Natural killer cell treated with Interleukin-12 subunit alpha and Interleukin-12 subunit beta and Interleukin-15 and Interleukin-18, amount 100 ng/mL, for 72 hours (primary cell): ENCODE data around the gene ATP2A1. TPM values are rescaled to one million over a fixed set of nuclear protein-coding genes. Genes with fewer than 3 reads are reported as not detected.

Source experiments
- total RNA-seq, 2 donors: library from RNA; stranded (reverse); gene quantifications; one replicate each; pipeline ENCODE4 v1.2.3, GENCODE V29; 2022

The ATP2A1 gene
- total RNA-seq, 2 donors from 2014 or later, result 1.4 to 5.0 TPM

Other genes with a start within 250 kb of the ATP2A1 start
- under 1 TPM in 1 of 2 donors, not detected in 1; 0.31 TPM for gene NPIPB8, start 240.4 kb upstream of the ATP2A1 start, total RNA-seq
- 100 to 1,000 TPM; 475 to 520 TPM for gene EIF3C, start 167.0 kb upstream of the ATP2A1 start, total RNA-seq
- gene NPIPB9, start 126.7 kb upstream of the ATP2A1 start, total RNA-seq, result 1 to 10 TPM; 4.9 to 7.8 TPM
- gene ATXN2L, start 55.5 kb upstream of the ATP2A1 start, total RNA-seq, result 100 to 1,000 TPM; 263 to 336 TPM
- 100 to 1,000 TPM; 183 to 358 TPM for gene TUFM, start 32.1 kb upstream of the ATP2A1 start, total RNA-seq
- gene SH2B1, start 14.6 kb upstream of the ATP2A1 start, total RNA-seq, result 10 to 100 TPM; 41.6 to 82.8 TPM
- 10 to 100 TPM; 38.4 to 42.5 TPM for gene RABEP2, start 46.8 kb downstream of the ATP2A1 start, total RNA-seq
- gene CD19, start 53.5 kb downstream of the ATP2A1 start, total RNA-seq, result 1 to 10 TPM in 1 of 2 donors, not detected in 1; 1.7 TPM
- 100 to 1,000 TPM in 1 of 2 donors, 10 to 100 TPM in 1; 95.4 to 153 TPM for gene NFATC2IP, start 72.4 kb downstream of the ATP2A1 start, total RNA-seq
- 10 to 100 TPM; 30.1 to 41.3 TPM for gene SPNS1, start 96.3 kb downstream of the ATP2A1 start, total RNA-seq
- 100 to 1,000 TPM in 1 of 2 donors, 10 to 100 TPM in 1; 56.3 to 108 TPM for gene LAT, start 106.6 kb downstream of the ATP2A1 start, total RNA-seq